Measurements from ENCODE around the gene PNMT.

DNA sequence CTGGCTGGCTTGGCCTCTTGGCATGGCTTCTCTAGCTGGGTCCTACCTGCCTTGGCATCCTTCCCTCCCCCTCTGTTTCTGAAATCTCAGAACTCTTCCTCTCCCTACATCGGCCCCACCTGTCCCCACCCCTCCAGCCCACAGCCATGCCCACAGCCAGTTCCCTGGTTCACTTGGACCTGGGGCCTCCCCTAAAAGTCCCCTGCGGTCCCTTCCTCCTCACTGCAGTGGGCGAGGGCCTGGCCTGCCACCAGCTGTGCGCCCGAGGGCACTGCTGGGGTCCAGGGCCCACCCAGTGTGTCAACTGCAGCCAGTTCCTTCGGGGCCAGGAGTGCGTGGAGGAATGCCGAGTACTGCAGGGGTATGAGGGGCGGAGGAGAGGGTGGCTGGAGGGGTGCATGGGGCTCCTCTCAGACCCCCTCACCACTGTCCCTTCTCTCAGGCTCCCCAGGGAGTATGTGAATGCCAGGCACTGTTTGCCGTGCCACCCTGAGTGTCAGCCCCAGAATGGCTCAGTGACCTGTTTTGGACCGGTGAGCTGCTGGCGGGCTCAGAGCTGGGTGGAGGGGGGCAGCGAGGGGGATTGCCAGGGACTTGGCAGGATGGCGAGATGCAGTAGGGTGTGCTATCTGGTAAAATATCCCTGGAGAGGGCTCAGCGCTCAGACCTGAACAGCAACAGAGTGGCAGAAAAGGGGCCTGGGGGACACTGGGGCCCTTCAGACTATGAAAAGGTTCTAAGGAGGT lies 48.0 kb downstream of the PNMT start:
- TF ChIP-seq, protein P1, sequence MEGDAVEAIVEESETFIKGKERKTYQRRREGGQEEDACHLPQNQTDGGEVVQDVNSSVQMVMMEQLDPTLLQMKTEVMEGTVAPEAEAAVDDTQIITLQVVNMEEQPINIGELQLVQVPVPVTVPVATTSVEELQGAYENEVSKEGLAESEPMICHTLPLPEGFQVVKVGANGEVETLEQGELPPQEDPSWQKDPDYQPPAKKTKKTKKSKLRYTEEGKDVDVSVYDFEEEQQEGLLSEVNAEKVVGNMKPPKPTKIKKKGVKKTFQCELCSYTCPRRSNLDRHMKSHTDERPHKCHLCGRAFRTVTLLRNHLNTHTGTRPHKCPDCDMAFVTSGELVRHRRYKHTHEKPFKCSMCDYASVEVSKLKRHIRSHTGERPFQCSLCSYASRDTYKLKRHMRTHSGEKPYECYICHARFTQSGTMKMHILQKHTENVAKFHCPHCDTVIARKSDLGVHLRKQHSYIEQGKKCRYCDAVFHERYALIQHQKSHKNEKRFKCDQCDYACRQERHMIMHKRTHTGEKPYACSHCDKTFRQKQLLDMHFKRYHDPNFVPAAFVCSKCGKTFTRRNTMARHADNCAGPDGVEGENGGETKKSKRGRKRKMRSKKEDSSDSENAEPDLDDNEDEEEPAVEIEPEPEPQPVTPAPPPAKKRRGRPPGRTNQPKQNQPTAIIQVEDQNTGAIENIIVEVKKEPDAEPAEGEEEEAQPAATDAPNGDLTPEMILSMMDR (conservative IDR thresholded peaks at IDR 0.05): no peak
- no peak for TF ChIP-seq ZFX (IDR thresholded peaks at IDR 0.05)
